ENCODE measurements around the gene SDCCAG8. TPM values are rescaled to one million over a fixed set of nuclear protein-coding genes. Genes with fewer than 3 reads are reported as not detected.

SDCCAG8 gene
- total RNA-seq, 1 donor from 2014 or later = 29.4 TPM

GRCh38 chr1:243379706-243380105 lies 123.9 kb downstream of the SDCCAG8 start:
- no peak for DNase-seq (ENCODE audit: low read depth)

GRCh38 chr1:243388276-243388675 lies 132.4 kb downstream of the SDCCAG8 start:
- DNase-seq (ENCODE audit: low read depth) = no peak

GRCh38 chr1:243390162-243390791 lies 134.4 kb downstream of the SDCCAG8 start:
- DNase-seq (ENCODE audit: low read depth) = no peak

- no peak for DNase-seq (ENCODE audit: low read depth)
Measured at GRCh38 chr1:243391355-243391754, 135.5 kb downstream of the SDCCAG8 start.

GRCh38 chr1:243393096-243393495 lies 137.3 kb downstream of the SDCCAG8 start:
- peak; percentile 48 for DNase-seq (ENCODE audit: low read depth)

GRCh38 chr1:243394066-243394465 lies 138.2 kb downstream of the SDCCAG8 start:
- no peak for DNase-seq (ENCODE audit: low read depth)

- no peak for DNase-seq (ENCODE audit: low read depth)
Measured at GRCh38 chr1:243394601-243395464, 139.0 kb downstream of the SDCCAG8 start.

- DNase-seq (ENCODE audit: low read depth) = no peak
Measured at GRCh38 chr1:243396424-243396823, 140.6 kb downstream of the SDCCAG8 start.

GRCh38 chr1:243396876-243397275 lies 141.0 kb downstream of the SDCCAG8 start:
- DNase-seq (ENCODE audit: low read depth) = peak; percentile 46

GRCh38 chr1:243397613-243398321 lies 141.9 kb downstream of the SDCCAG8 start:
- DNase-seq (ENCODE audit: low read depth) = no peak

GRCh38 chr1:243399561-243400155 lies 143.8 kb downstream of the SDCCAG8 start:
- DNase-seq (ENCODE audit: low read depth) = no peak

GRCh38 chr1:243402868-243403267 lies 147.0 kb downstream of the SDCCAG8 start:
- DNase-seq (ENCODE audit: low read depth) = no peak

GRCh38 chr1:243406424-243406823 lies 150.6 kb downstream of the SDCCAG8 start:
- DNase-seq (ENCODE audit: low read depth) = no peak

GRCh38 chr1:243407284-243408018 lies 151.6 kb downstream of the SDCCAG8 start:
- DNase-seq (ENCODE audit: low read depth) = no peak

GRCh38 chr1:243408479-243408878 lies 152.6 kb downstream of the SDCCAG8 start:
- DNase-seq (ENCODE audit: low read depth) = no peak

- DNase-seq (ENCODE audit: low read depth) = no peak
Measured at GRCh38 chr1:243409284-243409683, 153.4 kb downstream of the SDCCAG8 start.

GRCh38 chr1:243411472-243411871 lies 155.6 kb downstream of the SDCCAG8 start:
- DNase-seq (ENCODE audit: low read depth) = no peak

- DNase-seq (ENCODE audit: low read depth) = no peak
Measured at GRCh38 chr1:243413431-243414151, 157.8 kb downstream of the SDCCAG8 start.

- no peak for DNase-seq (ENCODE audit: low read depth)
Measured at GRCh38 chr1:243414152-243414494, 158.3 kb downstream of the SDCCAG8 start.

GRCh38 chr1:243415663-243416408 lies 160.0 kb downstream of the SDCCAG8 start:
- DNase-seq (ENCODE audit: low read depth) = no peak

Measured in myocyte (in vitro differentiated cells).